Left ventricle myocardium inferior (tissue), 1 donor: ENCODE measurements around the gene ZNF319. TPM values are rescaled to one million over a fixed set of nuclear protein-coding genes. Genes with fewer than 3 reads are reported as not detected.

Experiments used
- DNase-seq: peaks from one replicate; pipeline ENCODE4 v3.0.0-alpha.2; 2020
- H3K27ac ChIP-seq: fragments of 200-600 bp; replicated peaks from 2 replicates; pipeline ENCODE4 v1.8.0; 2021
- H3K27me3 ChIP-seq: fragments of 200-600 bp; 2 replicates; pipeline ENCODE4 v1.8.0; 2021; ENCODE audit warnings: low read depth
- H3K36me3 ChIP-seq: fragments of 200-600 bp; 2 replicates; pipeline ENCODE4 v1.8.0; 2021
- H3K4me1 ChIP-seq: fragments of 200-600 bp; 2 replicates; pipeline ENCODE4 v1.8.0; 2021
- H3K4me3 ChIP-seq: fragments of 200-600 bp; 2 replicates; pipeline ENCODE4 v1.8.0; 2021; ENCODE audit warnings: mild to moderate bottlenecking, moderate library complexity
- H3K9me3 ChIP-seq: fragments of 200-600 bp; replicated peaks from 2 replicates; pipeline ENCODE4 v1.8.0; 2021
- intact Hi-C: fragments of 100-400 bp; cut with micrococcal nuclease; formaldehyde crosslinking; loops from one replicate; pipeline ENCODE4 v1.11.0; 2022
- total RNA-seq: library from RNA; stranded (reverse); fragmentation: NEBNext Ultra II Directional; extraction: Animal tissue kit (Norgen Biotek cat#: 25700); gene quantifications from one replicate; pipeline ENCODE4 v1.2.1, GENCODE V29; 2021
- TF ChIP-seq, protein P1 (sequence below): fragments of 200-600 bp; IDR thresholded peaks from 2 replicates; pipeline ENCODE4 v1.8.0; 2021; ENCODE audit warnings: antibody characterized with exemption, mild to moderate bottlenecking, borderline replicate concordance
- donor health status: DM: no; HTN: yes; CAD: no; lungs with severe emphysema.

The ZNF319 gene
- total RNA-seq, 1 donor from 2014 or later, result 10.0 TPM

GRCh38 chr16:58000706-58001676 lies 519 bp upstream of the ZNF319 start, which contains the start of gene USB1:
Gene USB1 (plus strand): TSS chr16:58001407. CDS start chr16:58001484, 77 bp downstream.
- no peaks in the 10 kb centered on the region for H3K9me3 ChIP-seq
- peaks cover 52% of the 10 kb centered on the region for H3K4me1 ChIP-seq
- peaks cover 27% of the 10 kb centered on the region for H3K36me3 ChIP-seq
- H3K27ac ChIP-seq, result peak within 1 kb of the TSS; percentile 96
- H3K4me3 ChIP-seq, result peak within 1 kb of the TSS; percentile 78
- intact Hi-C loops, result loop anchor here (5.0 kb wide), 1 partner anchor 104 kb away; no protein-coding TSS in a partner anchor
- H3K27me3 ChIP-seq, result no peaks in the 10 kb centered on the region
- DNase-seq, result peak; percentile 92
- TF ChIP-seq, protein P1, sequence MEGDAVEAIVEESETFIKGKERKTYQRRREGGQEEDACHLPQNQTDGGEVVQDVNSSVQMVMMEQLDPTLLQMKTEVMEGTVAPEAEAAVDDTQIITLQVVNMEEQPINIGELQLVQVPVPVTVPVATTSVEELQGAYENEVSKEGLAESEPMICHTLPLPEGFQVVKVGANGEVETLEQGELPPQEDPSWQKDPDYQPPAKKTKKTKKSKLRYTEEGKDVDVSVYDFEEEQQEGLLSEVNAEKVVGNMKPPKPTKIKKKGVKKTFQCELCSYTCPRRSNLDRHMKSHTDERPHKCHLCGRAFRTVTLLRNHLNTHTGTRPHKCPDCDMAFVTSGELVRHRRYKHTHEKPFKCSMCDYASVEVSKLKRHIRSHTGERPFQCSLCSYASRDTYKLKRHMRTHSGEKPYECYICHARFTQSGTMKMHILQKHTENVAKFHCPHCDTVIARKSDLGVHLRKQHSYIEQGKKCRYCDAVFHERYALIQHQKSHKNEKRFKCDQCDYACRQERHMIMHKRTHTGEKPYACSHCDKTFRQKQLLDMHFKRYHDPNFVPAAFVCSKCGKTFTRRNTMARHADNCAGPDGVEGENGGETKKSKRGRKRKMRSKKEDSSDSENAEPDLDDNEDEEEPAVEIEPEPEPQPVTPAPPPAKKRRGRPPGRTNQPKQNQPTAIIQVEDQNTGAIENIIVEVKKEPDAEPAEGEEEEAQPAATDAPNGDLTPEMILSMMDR, result peak; percentile 84

DNA sequence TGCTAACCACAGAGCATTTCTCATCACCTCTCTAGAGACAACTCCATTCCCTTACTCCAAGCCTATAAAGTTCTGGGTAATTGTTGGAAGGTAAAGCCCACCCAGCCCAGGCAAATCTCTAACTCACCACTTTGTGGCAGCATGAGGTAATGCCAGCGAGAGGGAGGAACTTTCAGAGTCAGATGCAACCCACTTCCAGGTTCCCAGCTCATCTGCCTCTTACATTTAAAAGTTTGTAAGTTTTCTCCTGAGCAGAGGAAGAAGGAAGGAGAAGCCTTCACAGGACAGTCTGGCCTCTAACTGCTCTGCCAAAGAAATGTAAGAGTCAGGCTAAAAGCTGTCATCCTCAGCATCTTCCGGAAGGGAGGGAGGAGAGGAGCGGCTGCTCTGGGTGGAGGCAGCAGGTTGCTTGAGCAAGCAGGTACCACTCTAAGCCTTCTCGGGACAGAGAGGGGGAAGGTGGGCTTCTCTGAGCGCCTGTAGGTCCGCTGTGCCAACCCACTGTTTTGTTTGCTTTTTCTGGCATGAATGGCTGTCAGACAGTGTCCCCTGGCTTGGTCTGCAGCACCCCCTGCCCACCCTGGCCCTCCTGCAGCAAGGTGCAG lies 1.0 kb downstream of the ZNF319 start:
- no peak for DNase-seq
- Histone ChIP-seq H3K9me3 (no peaks in the 10 kb centered on the region), H3K27me3 (no peaks in the 10 kb centered on the region), H3K36me3 (peaks cover 36% of the 10 kb centered on the region), H3K4me1 (peaks cover 56% of the 10 kb centered on the region), H3K4me3 (peak overlapping the region; percentile 78), H3K27ac (peak overlapping the region; percentile 96)
- intact Hi-C loops, result no loop called here
- TF ChIP-seq, protein P1, result no peak

GRCh38 chr16:57998992-57999365 lies 1.5 kb downstream of the ZNF319 start:
- peak overlapping the region; percentile 78 for H3K4me3 ChIP-seq
- H3K36me3 ChIP-seq, result peaks cover 38% of the 10 kb centered on the region
- TF ChIP-seq, protein P1, result no peak
- H3K9me3 ChIP-seq, result no peaks in the 10 kb centered on the region
- intact Hi-C loops, result no loop called here
- H3K4me1 ChIP-seq, result peaks cover 60% of the 10 kb centered on the region
- peak overlapping the region; percentile 96 for H3K27ac ChIP-seq
- no peak for DNase-seq
- no peaks in the 10 kb centered on the region for H3K27me3 ChIP-seq

DNA sequence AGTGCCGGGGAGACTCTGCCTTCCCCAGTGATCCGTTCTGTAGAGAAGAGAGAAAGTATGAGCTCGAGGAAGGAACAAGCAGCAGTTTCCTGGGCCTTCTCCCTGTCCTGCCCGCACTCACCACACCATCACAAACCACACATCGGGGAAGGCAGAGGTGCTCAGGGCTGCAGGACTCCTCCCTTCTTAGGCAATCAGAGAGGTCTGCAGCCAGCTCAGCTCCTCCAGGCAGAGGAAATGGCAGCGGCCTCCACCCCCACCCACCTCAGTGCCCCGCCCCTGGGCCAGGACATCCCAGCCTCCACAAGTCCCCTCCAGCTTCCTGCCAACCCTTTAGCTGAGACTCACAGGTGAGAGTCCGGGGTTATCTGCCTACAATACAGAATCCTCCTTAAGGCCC lies 2.0 kb downstream of the ZNF319 start:
- Histone ChIP-seq H3K27me3 (no peaks in the 10 kb centered on the region), H3K4me3 (no peak overlapping the region), H3K27ac (peak overlapping the region; percentile 17), H3K9me3 (no peaks in the 10 kb centered on the region), H3K4me1 (peaks cover 60% of the 10 kb centered on the region), H3K36me3 (peaks cover 41% of the 10 kb centered on the region)
- DNase-seq, result peak; percentile 46
- intact Hi-C loops, result no loop called here
- TF ChIP-seq, protein P1, result no peak

DNA sequence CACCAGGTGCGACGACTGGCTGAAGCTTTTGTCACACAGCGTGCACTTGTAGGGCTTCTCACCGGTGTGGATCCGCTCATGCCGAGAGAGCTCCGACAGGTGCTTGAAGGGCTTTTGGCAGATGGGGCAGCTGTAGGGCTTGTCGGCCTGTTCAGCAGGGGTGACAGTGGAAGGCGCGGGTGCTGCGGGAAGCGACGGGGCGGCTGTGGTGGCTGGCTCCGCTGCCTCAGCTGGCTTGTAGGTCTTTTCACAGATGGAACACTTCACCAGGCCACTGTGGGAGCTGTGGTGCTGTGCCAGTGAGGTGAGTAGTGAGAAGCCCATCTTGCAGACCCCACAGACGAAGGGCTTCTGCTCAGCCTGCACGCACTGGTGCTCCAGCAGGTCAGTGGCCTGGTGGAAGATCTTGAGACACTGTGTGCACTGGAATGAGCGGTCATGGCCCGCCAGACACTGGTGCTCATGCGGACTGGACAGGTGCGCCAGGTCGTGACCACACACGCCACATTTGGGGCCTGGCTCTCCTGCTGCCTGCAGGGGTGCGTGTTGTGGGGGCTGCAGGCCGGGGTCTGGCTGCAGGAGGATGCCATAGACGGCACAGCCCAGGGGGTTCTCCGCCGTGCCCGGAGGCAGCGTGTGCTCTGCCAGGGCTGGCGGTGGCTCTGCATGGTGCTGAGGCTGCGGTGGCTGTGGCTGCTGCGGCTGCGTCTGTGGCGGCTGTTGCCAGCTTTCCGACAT lies 2.8 kb downstream of the ZNF319 start:
- H3K4me1 ChIP-seq, result peaks cover 60% of the 10 kb centered on the region
- H3K36me3 ChIP-seq, result peaks cover 35% of the 10 kb centered on the region
- no peak for DNase-seq
- intact Hi-C loops, result no loop called here
- H3K9me3 ChIP-seq, result no peaks in the 10 kb centered on the region
- TF ChIP-seq, protein P1, result no peak
- H3K4me3 ChIP-seq, result no peak overlapping the region
- no peak overlapping the region for H3K27ac ChIP-seq
- no peaks in the 10 kb centered on the region for H3K27me3 ChIP-seq
